ENCODE data around the gene RNF115. TPM values are rescaled to one million over a fixed set of nuclear protein-coding genes. Genes with fewer than 3 reads are reported as not detected.
"Not testable (repeated sequence)": the region's sequence is repeated elsewhere in the genome, so short reads cannot be mapped to it uniquely, and the experiment has no call there.

The RNF115 gene
- polyA plus RNA-seq, 2 of the 4 experiments (the other 2 are of a cell fraction) = 8.5 to 18.8 TPM

DNA sequence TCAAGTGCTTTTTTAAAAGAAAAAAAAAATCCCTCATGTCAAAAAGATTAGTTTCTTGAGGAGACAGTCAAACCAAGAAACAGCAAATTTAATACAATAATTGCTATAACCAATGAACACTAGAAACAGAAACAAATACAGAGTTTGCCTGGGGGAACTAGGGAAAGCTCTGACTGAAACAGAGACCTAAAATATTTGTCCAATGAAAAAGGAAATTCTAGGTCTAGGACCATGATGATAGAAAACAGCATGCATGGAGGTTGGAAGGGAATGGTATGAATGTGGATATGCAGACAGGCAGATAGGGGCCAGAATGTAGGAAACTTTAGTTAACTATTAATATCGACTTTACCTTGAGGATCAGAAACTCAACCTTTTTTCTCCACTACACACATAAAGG is 31.4 kb downstream of the RNF115 start:
- WGBS (ENCODE audit: missing lambda C conversion rate) = 77% methylated on average over 1 of the region's 1 CpG

GRCh38 chr1:145791860-145792259 is 32.0 kb downstream of the RNF115 start:
- 75% methylated on average over 2 of the region's 2 CpGs for WGBS (ENCODE audit: missing lambda C conversion rate)
- POLR2A ChIA-PET, FAIRE-seq: not testable (repeated sequence)

More for the DNA sequence above, 31.4 kb downstream of the RNF115 start:
- FAIRE-seq = no peak
- CTCF ChIA-PET = interaction anchor here (0.7 to 1.1 kb wide), 2 partner anchors 21 to 117 kb away, joined by 3 read pairs; partner anchors contain the start of gene ITGA10
- TF ChIP-seq ZC3H11A (IDR thresholded peaks at IDR 0.05) = no peak
- TF ChIP-seq ZNF302 (CRISPR knock-in tag; IDR thresholded peaks at IDR 0.05) = no peak
- TF ChIP-seq E2F6 (IDR thresholded peaks at IDR 0.05; ENCODE audit: borderline replicate concordance, low read depth) = no peak
- no peak for TF ChIP-seq POLR2A (IDR thresholded peaks at IDR 0.05; ENCODE audit: low read length)
- TF ChIP-seq JUNB (IDR thresholded peaks at IDR 0.05) = no peak
- no peak for TF ChIP-seq ZSCAN20 (CRISPR knock-in tag; IDR thresholded peaks at IDR 0.05)
- TF ChIP-seq MAZ (IDR thresholded peaks at IDR 0.05; ENCODE audit: borderline replicate concordance, low read depth, low read length) = no peak
- TF ChIP-seq CEBPB (IDR thresholded peaks at IDR 0.05) = no peak
- TF ChIP-seq RAD21 (conservative IDR thresholded peaks at IDR 0.05 in 1 of 2, IDR thresholded peaks at IDR 0.05 in 1 of 2) = no peak
- no peak for TF ChIP-seq CTCF (IDR thresholded peaks at IDR 0.05)
- TF ChIP-seq ATOH8 (CRISPR knock-in tag; IDR thresholded peaks at IDR 0.05; ENCODE audit: low read depth) = no peak
- no peak for TF ChIP-seq KDM1A (IDR thresholded peaks at IDR 0.05; ENCODE audit: low read depth)
- no peak for TF ChIP-seq RCOR1 (IDR thresholded peaks at IDR 0.05; ENCODE audit: low read depth, low read length)
- TF ChIP-seq HOXB5 (CRISPR knock-in tag; IDR thresholded peaks at IDR 0.05) = no peak
- TF ChIP-seq, protein P1, sequence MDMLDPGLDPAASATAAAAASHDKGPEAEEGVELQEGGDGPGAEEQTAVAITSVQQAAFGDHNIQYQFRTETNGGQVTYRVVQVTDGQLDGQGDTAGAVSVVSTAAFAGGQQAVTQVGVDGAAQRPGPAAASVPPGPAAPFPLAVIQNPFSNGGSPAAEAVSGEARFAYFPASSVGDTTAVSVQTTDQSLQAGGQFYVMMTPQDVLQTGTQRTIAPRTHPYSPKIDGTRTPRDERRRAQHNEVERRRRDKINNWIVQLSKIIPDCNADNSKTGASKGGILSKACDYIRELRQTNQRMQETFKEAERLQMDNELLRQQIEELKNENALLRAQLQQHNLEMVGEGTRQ (IDR thresholded peaks at IDR 0.05) = no peak
- no peak for TF ChIP-seq CBX8 (IDR thresholded peaks at IDR 0.05)
- no peak for TF ChIP-seq NFE2L2 (conservative IDR thresholded peaks at IDR 0.05; ENCODE audit: low read length)
- no peak for TF ChIP-seq HES2 (IDR thresholded peaks at IDR 0.05)
- no peak for ATAC-seq
- Histone ChIP-seq H3K4me3 (no peak overlapping the region), H3K9me3 (peaks cover 10% of the 10 kb centered on the region; the same call in 2 of the 3 replicates), H3K4me1 (no peaks in the 10 kb centered on the region), H3K4me2 (no peak overlapping the region), H3K27ac (no peak overlapping the region)
- DNase-seq (ENCODE audit: low read depth in 1 of 2, low spot score in 1 of 2) = no peak
- POLR2A ChIA-PET = no interaction called here

DNA sequence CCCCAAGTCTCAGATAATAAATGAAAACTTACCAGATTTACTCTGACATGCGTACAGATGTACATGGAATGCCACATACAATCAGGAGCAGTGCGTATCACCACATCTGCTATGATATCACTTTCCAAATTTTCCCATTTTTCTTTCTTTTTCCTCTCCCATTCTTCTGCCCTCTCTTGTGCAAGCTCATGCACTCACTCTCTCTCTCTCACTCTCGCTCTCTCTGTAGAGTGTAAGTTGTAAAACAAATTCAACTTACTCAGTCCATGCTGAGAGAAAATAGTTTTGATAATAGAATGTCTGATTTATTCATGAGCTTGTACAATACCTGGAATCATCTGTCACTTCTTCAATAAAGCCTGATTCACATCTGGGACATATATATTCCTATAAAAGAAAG is 35.3 kb downstream of the RNF115 start:
- H3K4me2 ChIP-seq = no peak overlapping the region
- no peak for ATAC-seq
- H3K27ac ChIP-seq = no peak overlapping the region
- no peaks in the 10 kb centered on the region for H3K9me3 ChIP-seq
- H3K4me1 ChIP-seq = peaks cover 34% of the 10 kb centered on the region
- DNase-seq (ENCODE audit: low read depth in 1 of 2, low spot score in 1 of 2) = no peak
- ChIA-PET CTCF (interaction anchor here (1.1 to 1.3 kb wide), 2 partner anchors 8 to 57 kb away, joined by 3 to 7 read pairs; partner anchors contain the start of gene NUDT17), POLR2A (no interaction called here)
- 97% methylated on average over 3 of the region's 3 CpGs for WGBS (ENCODE audit: missing lambda C conversion rate)
- FAIRE-seq = no peak
- no peak overlapping the region for H3K4me3 ChIP-seq
- TF ChIP-seq JUN (IDR thresholded peaks at IDR 0.05) = no peak
- TF ChIP-seq MAZ (IDR thresholded peaks at IDR 0.05; ENCODE audit: borderline replicate concordance, low read depth, low read length) = no peak
- TF ChIP-seq HOXA7 (CRISPR knock-in tag; IDR thresholded peaks at IDR 0.05) = no peak
- TF ChIP-seq HES2 (IDR thresholded peaks at IDR 0.05) = no peak
- TF ChIP-seq SREBF2 (IDR thresholded peaks at IDR 0.05) = no peak
- TF ChIP-seq TP53 (CRISPR knock-in tag; IDR thresholded peaks at IDR 0.05) = no peak
- no peak for TF ChIP-seq CTCF (IDR thresholded peaks at IDR 0.05)
- no peak for TF ChIP-seq GATA3 (IDR thresholded peaks at IDR 0.05; ENCODE audit: borderline replicate concordance)
- TF ChIP-seq BHLHE40 (IDR thresholded peaks at IDR 0.05; ENCODE audit: low read depth, low read length) = no peak
- no peak for TF ChIP-seq EHMT2 (IDR thresholded peaks at IDR 0.05; ENCODE audit: low read depth)
- TF ChIP-seq CBX2 (IDR thresholded peaks at IDR 0.05; ENCODE audit: borderline replicate concordance, low read depth) = no peak
- TF ChIP-seq FOSB (CRISPR knock-in tag; IDR thresholded peaks at IDR 0.05) = no peak
- TF ChIP-seq HOXB13 (CRISPR knock-in tag; IDR thresholded peaks at IDR 0.05; ENCODE audit: low read depth) = no peak
- no peak for TF ChIP-seq RCOR1 (IDR thresholded peaks at IDR 0.05; ENCODE audit: low read depth, low read length)
- no peak for TF ChIP-seq HEYL (CRISPR knock-in tag; IDR thresholded peaks at IDR 0.05)

More at GRCh38 chr1:145791860-145792259, 32.0 kb downstream of the RNF115 start:
- H3K4me3 ChIP-seq; H3K4me1 ChIP-seq; DNase-seq (ENCODE audit: low read depth in 1 of 2, low spot score in 1 of 2); H3K4me2 ChIP-seq; H3K27ac ChIP-seq; ATAC-seq; H3K9me3 ChIP-seq: not testable (repeated sequence)
- CTCF ChIA-PET = interaction anchor here (1.3 kb wide), 1 partner anchor 13 kb away, joined by 4 read pairs; no protein-coding TSS in a partner anchor

Measured in A549 (cell line).